A673 (cell line): ENCODE measurements around the gene NEK7.

ENCODE experiments used
- CTCF ChIP-seq: fragments of 300-800, 200-600 bp; sonication (generic); conservative IDR thresholded peaks from 2 replicates; pipeline ENCODE4 v1.5.1; 2017; ENCODE audit warnings: low read depth, mild to moderate bottlenecking, antibody characterized with exemption, low read length, moderate library complexity, mixed read lengths
- EZH2 ChIP-seq: fragments of 200-600 bp; sonication (generic); IDR thresholded peaks from 2 replicates; pipeline ENCODE4 v1.6.1; 2017; ENCODE audit warnings: borderline replicate concordance, low read depth, mild to moderate bottlenecking, mixed read lengths, antibody characterized with exemption, low read length; ENCODE audit not compliant: poor library complexity, severe bottlenecking

- TF ChIP-seq EZH2 (no peak), CTCF (no peak)
Observed at GRCh38 chr1:198290089-198290683, 133.4 kb downstream of the NEK7 start.
